Measurements from ENCODE around the gene GPR26. TPM values are rescaled to one million over a fixed set of nuclear protein-coding genes. Genes with fewer than 3 reads are reported as not detected.

GPR26 gene
- total RNA-seq, 1 donor = under 0.01 TPM

GRCh38 chr10:123622381-123622780 lies 43.8 kb upstream of the GPR26 start:
- no peak overlapping the region for H3K4me3 ChIP-seq (ENCODE audit: low read depth, low read length)
- no peak for DNase-seq (ENCODE audit: low read depth)
- no peak for TF ChIP-seq CTCF (IDR thresholded peaks at IDR 0.05; ENCODE audit: insufficient read depth, low read length)

GRCh38 chr10:123624086-123624485 lies 42.1 kb upstream of the GPR26 start:
- no peak for TF ChIP-seq CTCF (IDR thresholded peaks at IDR 0.05; ENCODE audit: insufficient read depth, low read length)
- DNase-seq (ENCODE audit: low read depth) = no peak
- H3K4me3 ChIP-seq (ENCODE audit: low read depth, low read length) = no peak overlapping the region

- H3K4me3 ChIP-seq (ENCODE audit: low read depth, low read length) = no peak overlapping the region
- no peak for TF ChIP-seq CTCF (IDR thresholded peaks at IDR 0.05; ENCODE audit: insufficient read depth, low read length)
- DNase-seq (ENCODE audit: low read depth) = no peak
Observed at GRCh38 chr10:123633106-123633505, 33.0 kb upstream of the GPR26 start.

GRCh38 chr10:123633636-123634035 lies 32.5 kb upstream of the GPR26 start:
- no peak overlapping the region for H3K4me3 ChIP-seq (ENCODE audit: low read depth, low read length)
- no peak for TF ChIP-seq CTCF (IDR thresholded peaks at IDR 0.05; ENCODE audit: insufficient read depth, low read length)
- DNase-seq (ENCODE audit: low read depth) = no peak

GRCh38 chr10:123634221-123634620 lies 31.9 kb upstream of the GPR26 start:
- TF ChIP-seq CTCF (IDR thresholded peaks at IDR 0.05; ENCODE audit: insufficient read depth, low read length) = no peak
- no peak overlapping the region for H3K4me3 ChIP-seq (ENCODE audit: low read depth, low read length)
- no peak for DNase-seq (ENCODE audit: low read depth)

- H3K4me3 ChIP-seq (ENCODE audit: low read depth, low read length) = no peak overlapping the region
- TF ChIP-seq CTCF (IDR thresholded peaks at IDR 0.05; ENCODE audit: insufficient read depth, low read length) = no peak
- DNase-seq (ENCODE audit: low read depth) = no peak
Observed at GRCh38 chr10:123635131-123635530, 31.0 kb upstream of the GPR26 start.

- DNase-seq (ENCODE audit: low read depth) = no peak
- TF ChIP-seq CTCF (IDR thresholded peaks at IDR 0.05; ENCODE audit: insufficient read depth, low read length) = no peak
- no peak overlapping the region for H3K4me3 ChIP-seq (ENCODE audit: low read depth, low read length)
Observed at GRCh38 chr10:123635745-123636144, 30.4 kb upstream of the GPR26 start.

Data from fibroblast of the aortic adventitia (primary cell).